SU-DHL-6 (cell line): Measurements from ENCODE around the gene EXOC4.

Experiments used
- H2AFZ ChIP-seq: fragments of 200-600 bp; sonication (generic); 2 replicates; pipeline ENCODE4 v1.6.1; 2014; ENCODE audit warnings: low read depth, mild to moderate bottlenecking, moderate library complexity, mixed read lengths, antibody characterized with exemption, low read length; ENCODE audit not compliant: severe bottlenecking
- H3F3A ChIP-seq: fragments of 200-600 bp; shearing (Covaris generic); 2 replicates; pipeline ENCODE4 v1.6.0; 2016; ENCODE audit warnings: antibody characterized with exemption, mild to moderate bottlenecking; ENCODE audit not compliant: insufficient read depth
- H3K27ac ChIP-seq: fragments of 200-600 bp; sonication (generic); 2 replicates; pipeline ENCODE4 v1.5.1; 2016; ENCODE audit warnings: low read depth, mild to moderate bottlenecking, low read length, moderate library complexity, mixed read lengths
- H3K27me3 ChIP-seq: fragments of 200-600 bp; sonication (generic), shearing (Covaris generic); 2 replicates; pipeline ENCODE4 v1.6.0; 2014; ENCODE audit warnings: mild to moderate bottlenecking, low read length
- H3K36me3 ChIP-seq: fragments of 200-600 bp; sonication (generic); 2 replicates; pipeline ENCODE4 v1.6.1; 2014; ENCODE audit warnings: mild to moderate bottlenecking, low read length, mixed read lengths
- H3K4me2 ChIP-seq: fragments of 300-600, 200-600 bp; shearing (Covaris generic), sonication (generic); 2 replicates; pipeline ENCODE4 v1.6.0; 2014; ENCODE audit warnings: low read length, low read depth, mild to moderate bottlenecking; ENCODE audit not compliant: poor library complexity, severe bottlenecking
- H3K4me3 ChIP-seq: fragments of 200-600 bp; sonication (generic); 2 replicates; pipeline ENCODE4 v1.5.1; 2014; ENCODE audit warnings: antibody characterized with exemption, low read length, mild to moderate bottlenecking, mixed read lengths; ENCODE audit not compliant: insufficient read depth, poor library complexity, severe bottlenecking
- H3K79me2 ChIP-seq: fragments of 200-600 bp; sonication (generic); 2 replicates; pipeline ENCODE4 v1.6.1; 2014; ENCODE audit warnings: mild to moderate bottlenecking, low read length, moderate library complexity; ENCODE audit not compliant: insufficient read depth
- H3K9ac ChIP-seq: fragments of 200-600 bp; sonication (generic); 2 replicates; pipeline ENCODE4 v1.7.0; 2014; ENCODE audit warnings: mild to moderate bottlenecking, low read length
- H3K9me2 ChIP-seq: fragments of 200-600 bp; sonication (generic); replicated peaks from 2 replicates; pipeline ENCODE4 v1.6.1; 2014; ENCODE audit warnings: low read length; ENCODE audit not compliant: insufficient read depth
- H3K9me3 ChIP-seq: fragments of 200-600 bp; sonication (generic); 2 replicates; pipeline ENCODE4 v1.6.1; 2014; ENCODE audit warnings: low read length, mixed read lengths; ENCODE audit not compliant: insufficient read depth
- H4K20me1 ChIP-seq: fragments of 200-600 bp; sonication (generic); 2 replicates; pipeline ENCODE4 v1.6.1; 2014; ENCODE audit warnings: low read depth, mild to moderate bottlenecking, antibody characterized with exemption, low read length, moderate library complexity, mixed read lengths
- EZH2phosphoT487 ChIP-seq: fragments of 200-600 bp; sonication (generic), shearing (Covaris generic); conservative IDR thresholded peaks from 2 replicates; pipeline ENCODE4 v1.6.1; 2018; ENCODE audit warnings: mild to moderate bottlenecking, antibody characterized with exemption, low read length, moderate library complexity, mixed read lengths
- TF ChIP-seq, protein P1 (sequence below): fragments of 200-600 bp; sonication (generic); IDR thresholded peaks from one replicate; pipeline ENCODE4 v1.5.1; 2017; ENCODE audit warnings: antibody characterized with exemption, mild to moderate bottlenecking, low read length, moderate library complexity; ENCODE audit not compliant: insufficient read depth, poor library complexity, severe bottlenecking

EXOC4 gene

DNA sequence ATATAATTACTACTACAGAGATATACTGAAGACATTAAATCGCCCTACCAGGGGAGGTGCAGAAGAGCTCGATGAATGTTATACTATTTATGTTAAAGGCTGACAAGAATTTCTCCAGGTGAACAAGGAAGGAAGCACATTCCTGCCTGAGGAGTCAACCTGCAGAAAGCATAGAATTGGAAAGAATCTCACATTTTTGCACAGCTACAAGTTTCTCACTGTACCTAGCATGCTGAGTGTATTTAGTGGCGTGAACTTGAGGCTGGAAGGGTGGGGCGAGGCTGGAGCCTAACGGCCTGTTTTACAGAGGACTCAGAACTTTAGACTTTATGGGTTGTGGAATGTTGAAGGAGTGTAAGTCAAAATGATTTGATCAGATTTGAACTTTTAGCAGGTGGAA lies 500.6 kb downstream of the EXOC4 start:
- Histone ChIP-seq H4K20me1 (no peaks in the 10 kb centered on the region), H3K4me2 (no peak overlapping the region), H3K9ac (no peak overlapping the region), H2AFZ (no peak overlapping the region), H3K79me2 (no peaks in the 10 kb centered on the region), H3K9me3 (no peaks in the 10 kb centered on the region), H3K27ac (no peak overlapping the region), H3K36me3 (no peaks in the 10 kb centered on the region), H3F3A (no peaks in the 10 kb centered on the region), H3K27me3 (no peaks in the 10 kb centered on the region), H3K9me2 (no peaks in the 10 kb centered on the region), H3K4me3 (no peak overlapping the region)
- TF ChIP-seq, protein P1, sequence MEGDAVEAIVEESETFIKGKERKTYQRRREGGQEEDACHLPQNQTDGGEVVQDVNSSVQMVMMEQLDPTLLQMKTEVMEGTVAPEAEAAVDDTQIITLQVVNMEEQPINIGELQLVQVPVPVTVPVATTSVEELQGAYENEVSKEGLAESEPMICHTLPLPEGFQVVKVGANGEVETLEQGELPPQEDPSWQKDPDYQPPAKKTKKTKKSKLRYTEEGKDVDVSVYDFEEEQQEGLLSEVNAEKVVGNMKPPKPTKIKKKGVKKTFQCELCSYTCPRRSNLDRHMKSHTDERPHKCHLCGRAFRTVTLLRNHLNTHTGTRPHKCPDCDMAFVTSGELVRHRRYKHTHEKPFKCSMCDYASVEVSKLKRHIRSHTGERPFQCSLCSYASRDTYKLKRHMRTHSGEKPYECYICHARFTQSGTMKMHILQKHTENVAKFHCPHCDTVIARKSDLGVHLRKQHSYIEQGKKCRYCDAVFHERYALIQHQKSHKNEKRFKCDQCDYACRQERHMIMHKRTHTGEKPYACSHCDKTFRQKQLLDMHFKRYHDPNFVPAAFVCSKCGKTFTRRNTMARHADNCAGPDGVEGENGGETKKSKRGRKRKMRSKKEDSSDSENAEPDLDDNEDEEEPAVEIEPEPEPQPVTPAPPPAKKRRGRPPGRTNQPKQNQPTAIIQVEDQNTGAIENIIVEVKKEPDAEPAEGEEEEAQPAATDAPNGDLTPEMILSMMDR: no peak
- no peak for TF ChIP-seq EZH2phosphoT487

DNA sequence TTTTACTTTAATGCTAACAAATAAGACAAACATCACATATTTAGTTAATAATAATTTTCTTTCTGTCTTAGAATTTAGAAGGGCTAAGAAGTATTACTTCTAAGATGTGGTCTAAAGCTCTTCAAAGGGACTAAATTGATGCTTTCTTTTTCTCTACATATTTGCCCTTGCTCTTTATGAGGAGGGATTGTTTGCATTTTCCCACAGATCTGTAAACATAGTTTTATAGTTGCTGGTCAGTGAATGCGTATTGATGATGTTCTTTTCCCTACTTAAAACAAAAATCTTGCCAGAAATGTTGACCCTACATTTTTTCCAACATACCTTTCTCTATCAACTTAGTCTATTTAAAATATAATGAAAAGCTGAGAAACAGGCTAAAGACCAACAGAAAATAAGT lies 501.8 kb downstream of the EXOC4 start:
- no peaks in the 10 kb centered on the region for H3K36me3 ChIP-seq
- no peaks in the 10 kb centered on the region for H3F3A ChIP-seq
- no peaks in the 10 kb centered on the region for H3K9me3 ChIP-seq
- H3K79me2 ChIP-seq: no peaks in the 10 kb centered on the region
- TF ChIP-seq EZH2phosphoT487: no peak
- TF ChIP-seq, protein P1: no peak
- no peak overlapping the region for H3K4me2 ChIP-seq
- H3K9ac ChIP-seq: no peak overlapping the region
- H3K4me3 ChIP-seq: no peak overlapping the region
- H3K27ac ChIP-seq: no peak overlapping the region
- H3K9me2 ChIP-seq: no peaks in the 10 kb centered on the region
- H4K20me1 ChIP-seq: no peaks in the 10 kb centered on the region
- H2AFZ ChIP-seq: no peak overlapping the region
- H3K27me3 ChIP-seq: no peaks in the 10 kb centered on the region

DNA sequence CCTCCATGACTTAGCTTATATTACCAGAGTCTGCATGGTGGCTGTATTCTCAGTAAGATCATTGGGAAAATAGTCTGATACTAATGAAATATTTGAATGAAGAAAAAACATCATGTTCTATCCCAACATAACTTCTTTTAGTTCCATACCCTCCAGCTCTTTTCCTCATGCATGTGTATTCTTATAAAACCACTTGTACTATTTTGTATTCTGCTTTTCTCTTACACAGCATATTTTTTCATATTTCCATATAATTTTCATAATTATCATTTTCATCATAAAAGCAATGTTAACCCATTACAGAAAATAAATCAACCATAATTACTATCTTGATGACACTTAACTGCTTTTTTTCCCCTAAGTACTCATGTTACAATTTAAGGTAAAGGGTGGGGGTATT lies 503.0 kb downstream of the EXOC4 start:
- Histone ChIP-seq H4K20me1 (no peaks in the 10 kb centered on the region), H3K9me3 (no peaks in the 10 kb centered on the region), H3K79me2 (no peaks in the 10 kb centered on the region), H3F3A (no peaks in the 10 kb centered on the region), H2AFZ (no peak overlapping the region), H3K27me3 (no peaks in the 10 kb centered on the region), H3K9me2 (no peaks in the 10 kb centered on the region), H3K4me3 (no peak overlapping the region), H3K4me2 (no peak overlapping the region), H3K36me3 (no peaks in the 10 kb centered on the region), H3K9ac (no peak overlapping the region), H3K27ac (no peak overlapping the region)
- TF ChIP-seq EZH2phosphoT487: no peak
- TF ChIP-seq, protein P1: no peak
